A549 (cell line): ENCODE data around the gene GAPDHS. TPM values are rescaled to one million over a fixed set of nuclear protein-coding genes. Genes with fewer than 3 reads are reported as not detected.
A peak's percentile ranks its signal among the peaks of the same experiment; 100 is the strongest.

Source experiments
- ATAC-seq, 2 experiments: fragments of 200-7000 bp in 1 of 2; fragments of >200 bp in 1 of 2; cut with Nextera tagmentation in 1 of 2; cut with Tn5 transposase in 1 of 2; 3 replicates each; pipeline versions ENCODE4 v1.8.0 to v1.9.1; 2018 to 2020; ENCODE audit warnings: mild to moderate bottlenecking in 1 of 2, moderate library complexity in 1 of 2
- CTCF ChIA-PET: fragments of 300-600 bp; sonication (Branson Sonifier 250); formaldehyde crosslinking; extraction: SDS; loops from one replicate; lab custom pipeline; 2021; ENCODE audit warnings: antibody characterized with exemption, inconsistent platforms; lab: Yijun Ruan, JAX
- POLR2A ChIA-PET: fragments of 350-600 bp; formaldehyde crosslinking; extraction: SDS; loops from one replicate; lab custom pipeline; 2021; ENCODE audit warnings: antibody characterized with exemption, inconsistent platforms; lab: Yijun Ruan, JAX
- DNase-seq, 2 experiments: peaks; one replicate each; pipeline versions ENCODE4 v3.0.0 to v3.0.0-alpha.2; 2011 to 2016; ENCODE audit warnings: low read depth in 1 of 2, low spot score in 1 of 2
- FAIRE-seq: peaks from 2 replicates; lab custom pipeline; 2011; peaks lifted over from hg19 to GRCh38; lab: Jason Lieb, UNC
- H3K27ac ChIP-seq, 2 experiments: fragments of >200 bp; sonication (Bioruptor Twin); formaldehyde crosslinking; 3 replicates each; pipeline ENCODE4 v1.5.1; 2016 to 2017
- H3K4me1 ChIP-seq: fragments of >200 bp; sonication (Bioruptor Twin); formaldehyde crosslinking; 3 replicates; pipeline ENCODE4 v1.6.1; 2016
- H3K4me2 ChIP-seq: fragments of >200 bp; sonication (Bioruptor Twin); formaldehyde crosslinking; 3 replicates; pipeline ENCODE4 v1.6.1; 2016
- H3K4me3 ChIP-seq: fragments of >200 bp; sonication (Bioruptor Twin); formaldehyde crosslinking; 3 replicates; pipeline ENCODE4 v1.5.1; 2016
- H3K9me3 ChIP-seq: fragments of >200 bp; sonication (Bioruptor Twin); formaldehyde crosslinking; 3 replicates; pipeline ENCODE4 v1.6.1; 2016
- CEBPB ChIP-seq, 2 experiments: fragments of >200 bp in 1 of 2; sonication (Bioruptor Twin) in 1 of 2; formaldehyde crosslinking in 1 of 2; IDR thresholded peaks; 2 replicates each; pipeline ENCODE4 v1.6.1; 2012 to 2016
- EHMT2 ChIP-seq: fragments of 200-600 bp; sonication (generic); IDR thresholded peaks from 2 replicates; pipeline ENCODE4 v1.6.1; 2016; ENCODE audit warnings: antibody characterized with exemption, low read depth, mild to moderate bottlenecking, moderate library complexity
- ELK1 ChIP-seq: fragments of 150-350 bp; IDR thresholded peaks from 2 replicates; pipeline ENCODE4 v1.6.1; 2014; ENCODE audit warnings: low read depth, mild to moderate bottlenecking, low read length
- EP300 ChIP-seq, 2 experiments: fragments of >200 bp; sonication (Bioruptor Twin); formaldehyde crosslinking; IDR thresholded peaks; 2 replicates in 1 of 2; 3 replicates in 1 of 2; pipeline ENCODE4 v1.6.1; 2016 to 2017
- FOSB ChIP-seq: fragments of 250-450 bp; sonication (Bioruptor Pico); IDR thresholded peaks from 2 replicates; pipeline ENCODE4 v1.5.0; 2020; ENCODE audit warnings: mild to moderate bottlenecking, moderate library complexity
- GATA3 ChIP-seq: IDR thresholded peaks from 2 replicates; pipeline ENCODE4 v1.6.1; 2012; ENCODE audit warnings: borderline replicate concordance
- HDAC2 ChIP-seq: fragments of 200-600 bp; sonication (generic); IDR thresholded peaks from 2 replicates; pipeline ENCODE4 v1.6.1; 2016
- HEYL ChIP-seq: fragments of 250-450 bp; sonication (Bioruptor Pico); IDR thresholded peaks from 2 replicates; pipeline ENCODE4 v1.8.0; 2021; ENCODE audit warnings: mild to moderate bottlenecking, moderate library complexity
- HOXB13 ChIP-seq: fragments of 250-450 bp; sonication (Bioruptor Pico); IDR thresholded peaks from 2 replicates; pipeline ENCODE4 v1.5.0; 2020; ENCODE audit warnings: low read depth, mild to moderate bottlenecking, moderate library complexity
- JUN ChIP-seq, 2 experiments: fragments of >200 bp; sonication (Bioruptor Twin); formaldehyde crosslinking; IDR thresholded peaks; 2 replicates in 1 of 2; 3 replicates in 1 of 2; pipeline ENCODE4 v1.6.1; 2016 to 2017
- KDM1A ChIP-seq: fragments of 200-600 bp; sonication (generic); IDR thresholded peaks from 2 replicates; pipeline ENCODE4 v1.6.1; 2016; ENCODE audit warnings: low read depth, mild to moderate bottlenecking
- KDM5A ChIP-seq: fragments of 200-600 bp; sonication (generic); IDR thresholded peaks from 2 replicates; pipeline ENCODE4 v1.6.1; 2016; ENCODE audit warnings: antibody characterized with exemption, mild to moderate bottlenecking
- MAX ChIP-seq: IDR thresholded peaks from 2 replicates; pipeline ENCODE4 v1.6.1; 2012
- NPAS2 ChIP-seq: fragments of 250-450 bp; sonication (Bioruptor Pico); IDR thresholded peaks from 2 replicates; pipeline ENCODE4 v1.8.0; 2022; ENCODE audit warnings: mild to moderate bottlenecking, moderate library complexity, borderline replicate concordance
- PBX3 ChIP-seq: IDR thresholded peaks from 2 replicates; pipeline ENCODE4 v1.6.1; 2012
- PHF8 ChIP-seq: fragments of 200-600 bp; sonication (generic); IDR thresholded peaks from 2 replicates; pipeline ENCODE4 v1.6.1; 2016; ENCODE audit warnings: low read depth, mild to moderate bottlenecking, antibody characterized with exemption, moderate library complexity, borderline replicate concordance
- REST ChIP-seq: fragments of 200-600 bp; sonication (generic); IDR thresholded peaks from 2 replicates; pipeline ENCODE4 v1.6.1; 2016; ENCODE audit warnings: antibody characterized with exemption, mild to moderate bottlenecking, moderate library complexity
- SMC3 ChIP-seq: fragments of >200 bp; sonication (Bioruptor Twin); formaldehyde crosslinking; IDR thresholded peaks from 3 replicates; pipeline ENCODE4 v1.6.1; 2018; ENCODE audit warnings: inconsistent platforms
- TP53 ChIP-seq: fragments of 250-450 bp; sonication (Bioruptor Pico); IDR thresholded peaks from 2 replicates; pipeline ENCODE4 v1.5.0; 2021; ENCODE audit warnings: mild to moderate bottlenecking, moderate library complexity
- ZFP36 ChIP-seq: fragments of 450-650 bp; IDR thresholded peaks from 2 replicates; pipeline ENCODE4 v1.6.1; 2014; ENCODE audit warnings: borderline replicate concordance; ENCODE audit not compliant: partially characterized antibody
- ZNF302 ChIP-seq: fragments of 250-450 bp; sonication (Bioruptor Pico); IDR thresholded peaks from 2 replicates; pipeline ENCODE4 v1.9.0; 2021; ENCODE audit warnings: inconsistent platforms, mild to moderate bottlenecking, moderate library complexity
- WGBS: methylation state at CpG from one replicate; pipeline ENCODE4 v1.1.6; 2017; ENCODE audit errors: missing lambda C conversion rate; 5-methylcytosine and 5-hydroxymethylcytosine counted together
- polyA plus RNA-seq, 4 experiments: library from polyadenylated mRNA; depleted of rRNA in 3 of 4; stranded (reverse); fragments of >200 nt; fragmentation: RNase III in 1 of 4; extraction: RNeasy Plus Mini Kit Qiagen cat#74134 plus additional on column Dnase treatment in 1 of 4; gene quantifications; 2 replicates in 3 of 4; 3 replicates in 1 of 4; pipeline ENCODE4 v1.2.3, GENCODE V29; 2011 to 2017
- TF ChIP-seq, protein P1 (sequence below): fragments of 250-450 bp; sonication (Bioruptor Pico); IDR thresholded peaks from 2 replicates; pipeline ENCODE4 v1.5.0; 2021; ENCODE audit warnings: mild to moderate bottlenecking, moderate library complexity, borderline replicate concordance

Gene GAPDHS
- polyA plus RNA-seq, 2 of the 4 experiments (the other 2 are of a cell fraction) = not detected

DNA sequence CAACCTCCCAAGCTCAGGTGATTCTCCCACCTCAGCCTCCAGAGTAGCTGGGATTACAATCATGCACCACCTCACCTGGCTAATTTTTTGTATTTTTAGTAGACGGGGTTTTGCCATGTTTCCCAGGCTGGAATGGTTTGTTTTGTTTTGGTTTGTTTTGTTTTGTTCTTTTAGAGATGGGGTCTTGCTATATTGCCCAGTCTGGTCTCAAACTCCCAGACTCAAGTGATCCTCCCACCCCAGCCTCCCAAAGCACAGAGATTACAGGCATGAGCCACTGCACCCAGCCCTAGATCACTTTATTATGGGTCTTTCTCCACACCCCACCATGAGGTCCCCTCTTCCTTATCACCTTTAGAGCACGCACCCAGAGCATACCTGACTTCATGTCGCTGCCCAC, 35.0 kb upstream of the GAPDHS start:
- FAIRE-seq = no peak
- H3K4me3 ChIP-seq = no peak overlapping the region
- POLR2A ChIA-PET = interaction anchor here (2.2 kb wide), 1 partner anchor 12 kb away, joined by 10 read pairs; no protein-coding TSS in a partner anchor
- TF ChIP-seq HOXB13 (CRISPR knock-in tag) = no peak
- TF ChIP-seq JUN (IDR thresholded peaks at IDR 0.05) = no peak
- TF ChIP-seq EHMT2 = no peak
- no peak for TF ChIP-seq EP300 (IDR thresholded peaks at IDR 0.05)
- no peak for TF ChIP-seq FOSB (CRISPR knock-in tag)
- TF ChIP-seq REST = no peak
- no peak for TF ChIP-seq NPAS2
- TF ChIP-seq, all 56 proteins: peak for 0
- no peak overlapping the region for H3K4me2 ChIP-seq
- no peaks in the 10 kb centered on the region; the same call in 2 of the 3 replicates for H3K4me1 ChIP-seq
- CTCF ChIA-PET = interaction anchor here (0.7 to 10.4 kb wide), 8 partner anchors 8 to 145 kb away, joined by 3 to 256 read pairs (median 34); partner anchors contain the start of genes DMKN, FFAR1 and FFAR3
- DNase-seq = no peak
- no peak for ATAC-seq
- 63% methylated on average over 3 of the region's 3 CpGs for WGBS
- no peak overlapping the region for H3K27ac ChIP-seq
- no peaks in the 10 kb centered on the region for H3K9me3 ChIP-seq

DNA sequence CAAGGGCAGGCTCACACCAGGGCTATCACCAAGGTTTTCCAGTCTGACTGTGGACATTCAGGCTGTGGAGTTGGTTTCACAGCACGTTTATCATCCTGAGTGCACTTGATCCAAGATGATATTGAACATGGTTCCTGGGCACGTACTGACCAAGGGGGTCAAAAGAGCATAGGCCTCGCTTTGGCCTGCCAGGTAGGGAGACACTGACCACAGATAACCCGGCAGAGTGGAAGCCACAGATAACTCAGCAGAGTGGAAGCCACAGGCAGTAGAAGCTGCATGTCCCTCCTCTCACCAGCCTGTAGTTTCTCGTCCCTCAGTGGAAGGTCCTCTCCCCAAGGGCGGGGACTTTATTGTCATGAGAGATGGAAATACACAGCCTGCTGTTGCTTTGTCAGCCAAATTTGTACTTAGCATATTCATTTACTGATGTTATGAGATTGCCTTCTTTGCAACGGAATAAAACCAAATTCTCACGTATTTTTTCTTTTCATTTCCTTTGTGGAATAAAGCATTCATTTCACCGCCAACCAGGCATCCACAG, 34.2 kb upstream of the GAPDHS start:
- no peaks in the 10 kb centered on the region; the same call in 2 of the 3 replicates for H3K4me1 ChIP-seq
- 58% methylated on average over 9 of the region's 9 CpGs for WGBS
- H3K9me3 ChIP-seq = no peaks in the 10 kb centered on the region
- DNase-seq (no peak), FAIRE-seq (peak; percentile 43), ATAC-seq (no peak)
- no peak overlapping the region for H3K4me3 ChIP-seq
- no peak for TF ChIP-seq GATA3
- no peak for TF ChIP-seq NPAS2
- no peak for TF ChIP-seq HDAC2
- no peak for TF ChIP-seq PHF8
- no peak for TF ChIP-seq ELK1
- TF ChIP-seq ZFP36 = no peak
- TF ChIP-seq MAX = no peak
- no peak for TF ChIP-seq ZNF302
- no peak for TF ChIP-seq CEBPB (IDR thresholded peaks at IDR 0.05)
- no peak for TF ChIP-seq KDM5A
- TF ChIP-seq KDM1A = no peak
- TF ChIP-seq, protein P1, sequence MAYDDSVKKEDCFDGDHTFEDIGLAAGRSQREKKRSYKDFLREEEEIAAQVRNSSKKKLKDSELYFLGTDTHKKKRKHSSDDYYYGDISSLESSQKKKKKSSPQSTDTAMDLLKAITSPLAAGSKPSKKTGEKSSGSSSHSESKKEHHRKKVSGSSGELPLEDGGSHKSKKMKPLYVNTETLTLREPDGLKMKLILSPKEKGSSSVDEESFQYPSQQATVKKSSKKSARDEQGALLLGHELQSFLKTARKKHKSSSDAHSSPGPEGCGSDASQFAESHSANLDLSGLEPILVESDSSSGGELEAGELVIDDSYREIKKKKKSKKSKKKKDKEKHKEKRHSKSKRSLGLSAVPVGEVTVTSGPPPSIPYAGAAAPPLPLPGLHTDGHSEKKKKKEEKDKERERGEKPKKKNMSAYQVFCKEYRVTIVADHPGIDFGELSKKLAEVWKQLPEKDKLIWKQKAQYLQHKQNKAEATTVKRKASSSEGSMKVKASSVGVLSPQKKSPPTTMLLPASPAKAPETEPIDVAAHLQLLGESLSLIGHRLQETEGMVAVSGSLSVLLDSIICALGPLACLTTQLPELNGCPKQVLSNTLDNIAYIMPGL = no peak
- TF ChIP-seq PBX3 = no peak
- no peak for TF ChIP-seq SMC3
- no peak for TF ChIP-seq EHMT2
- no peak for TF ChIP-seq EP300 (IDR thresholded peaks at IDR 0.05)
- TF ChIP-seq TP53 (CRISPR knock-in tag) = no peak
- no peak for TF ChIP-seq HEYL (CRISPR knock-in tag)
- no peak overlapping the region for H3K27ac ChIP-seq
- ChIA-PET CTCF (interaction anchor here (1.0 to 8.5 kb wide), 3 partner anchors 7 to 192 kb away, joined by 3 to 207 read pairs (median 41); no protein-coding TSS in a partner anchor), POLR2A (no interaction called here)
- H3K4me2 ChIP-seq = no peak overlapping the region
